ENCODE measurements around the gene TOR4A. TPM values are rescaled to one million over a fixed set of nuclear protein-coding genes. Genes with fewer than 3 reads are reported as not detected.

The TOR4A gene
- total and polyA plus RNA-seq, 9 of the 15 experiments (the other 6 are each of a cell fraction or from before 2014, with no cell fraction given) = 3.9 to 49.2 (median 8.8) TPM

DNA sequence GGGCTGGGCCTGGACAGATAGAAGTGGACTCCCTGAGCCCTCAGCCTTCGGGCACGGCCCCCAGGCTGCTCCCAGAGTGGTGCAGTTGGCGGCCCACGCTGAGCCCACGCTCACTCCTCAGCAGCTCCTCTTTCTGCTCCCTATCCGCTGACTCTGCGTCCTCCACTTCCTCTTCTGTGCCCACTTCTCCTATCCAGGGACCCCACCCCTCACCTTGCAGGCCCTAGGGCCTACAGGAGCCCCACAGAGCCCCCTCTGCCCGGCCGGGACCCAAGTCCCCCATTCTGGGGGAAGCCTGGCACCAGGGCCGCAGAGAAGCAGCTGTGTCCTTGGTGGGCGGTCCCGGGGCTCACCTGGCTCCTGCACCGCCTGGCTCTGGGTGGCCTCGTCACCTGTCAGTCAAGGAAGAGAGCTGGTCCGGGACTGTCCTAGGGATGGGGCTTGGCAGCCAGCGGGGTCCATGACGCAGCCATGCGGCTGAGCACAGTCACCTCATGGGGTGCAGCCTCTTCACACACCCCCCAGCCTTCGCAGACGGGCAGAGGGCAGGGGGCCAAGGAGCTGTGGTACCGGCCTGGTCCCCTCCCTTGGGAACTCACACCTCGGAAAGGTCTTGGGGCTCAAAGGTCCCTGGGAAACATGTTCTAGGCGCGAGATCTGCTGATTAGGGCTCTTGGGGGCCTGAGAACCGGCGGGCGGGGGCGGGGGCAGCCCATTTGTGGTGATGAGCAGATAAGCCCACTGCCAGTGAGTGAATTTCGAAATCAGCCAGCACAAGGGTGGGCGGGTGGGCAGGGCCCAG lies 29.9 kb downstream of the TOR4A start:
- no TSS peak for BruUV-seq (replicated peaks)
- in situ Hi-C loops (cut with MboI) (no loop called here), intact Hi-C loops (cut with micrococcal nuclease) (loop anchor here (10.0 kb wide), 1 partner anchor 117 kb away; the partner anchor contains the start of genes EXD3 and NOXA1)
- CTCF ChIA-PET (ENCODE audit: low intra/inter-chr PET ratio) = no interaction called here
- H3K4me2 ChIP-seq (ENCODE audit: insufficient read depth, low read length) = peak overlapping the region; percentile 14; the same call in 1 of the 2 replicates
- no peak overlapping the region for H3K27ac ChIP-seq (ENCODE audit: extremely low read depth, low read depth, low read length)
- H3K27me3 ChIP-seq (ENCODE audit: control insufficient read depth in 2 of 2, insufficient read depth in 2 of 2, low read length in 2 of 2) = no peaks in the 10 kb centered on the region
- no peak for ATAC-seq
- no peak for FAIRE-seq
- peak in 2 of 4 experiments; percentile 23 to 44 for DNase-seq (ENCODE audit: extremely low read depth in 1 of 4, low spot score in 3 of 4)
- H3K79me2 ChIP-seq (ENCODE audit: control insufficient read depth, insufficient read depth, low read length) = no peaks in the 10 kb centered on the region; the same call in 2 of the 3 replicates
- no peaks in the 10 kb centered on the region for H3K9me3 ChIP-seq (replicated peaks; ENCODE audit: control insufficient read depth, insufficient read depth, low read depth, low read length)
- peaks cover 26 to 96% of the 10 kb centered on the region in 2 experiments for H3K4me1 ChIP-seq (replicated peaks in 1 of 2; ENCODE audit: control insufficient read depth in 2 of 2, insufficient read depth in 2 of 2, low read length in 2 of 2)
- no peak overlapping the region for H3K4me3 ChIP-seq
- peaks cover 8% of the 10 kb centered on the region; the same call in 1 of the 2 replicates for H4K20me1 ChIP-seq (replicated peaks; ENCODE audit: control insufficient read depth, insufficient read depth, low read length)
- H3K9ac ChIP-seq (ENCODE audit: insufficient read depth in 1 of 2, low read depth in 2 of 2, low read length in 2 of 2) = peak overlapping the region in 1 of 2 experiments; percentile 78; a peak in 1 of 4 replicates
- H2AFZ ChIP-seq (ENCODE audit: low read depth, low read length) = 0 out of 2 replicates have a peak overlapping the region, but pooled peaks have one; percentile 48
- peaks cover 7% of the 10 kb centered on the region for H3K9me1 ChIP-seq (ENCODE audit: control insufficient read depth, insufficient read depth, low read length)
- 35% methylated on average over 21 of the region's 30 CpGs for WGBS (ENCODE audit: insufficient coverage, low coverage, missing lambda C conversion rate)
- POLR2A ChIA-PET = interaction anchor here (0.6 to 0.8 kb wide), 5 partner anchors 10 to 125 kb away, joined by 3 to 5 read pairs (median 4); no protein-coding TSS in a partner anchor
- H3K36me3 ChIP-seq (ENCODE audit: control insufficient read depth, insufficient read depth, low read length) = no peaks in the 10 kb centered on the region
- TF ChIP-seq SRSF9 (IDR thresholded peaks at IDR 0.05; ENCODE audit: borderline replicate concordance, low read depth, low read length) = no peak
- peak; percentile 87 for TF ChIP-seq SPI1 (IDR thresholded peaks at IDR 0.05; ENCODE audit: borderline replicate concordance, low read depth, low read length)
- TF ChIP-seq, protein P1, sequence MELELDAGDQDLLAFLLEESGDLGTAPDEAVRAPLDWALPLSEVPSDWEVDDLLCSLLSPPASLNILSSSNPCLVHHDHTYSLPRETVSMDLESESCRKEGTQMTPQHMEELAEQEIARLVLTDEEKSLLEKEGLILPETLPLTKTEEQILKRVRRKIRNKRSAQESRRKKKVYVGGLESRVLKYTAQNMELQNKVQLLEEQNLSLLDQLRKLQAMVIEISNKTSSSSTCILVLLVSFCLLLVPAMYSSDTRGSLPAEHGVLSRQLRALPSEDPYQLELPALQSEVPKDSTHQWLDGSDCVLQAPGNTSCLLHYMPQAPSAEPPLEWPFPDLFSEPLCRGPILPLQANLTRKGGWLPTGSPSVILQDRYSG (tag; conservative IDR thresholded peaks at IDR 0.05; ENCODE audit: low read depth) = no peak
- no peak for TF ChIP-seq ZNF408 (CRISPR knock-in tag; IDR thresholded peaks at IDR 0.05; ENCODE audit: low read depth)
- no peak for TF ChIP-seq U2AF2 (optimal IDR thresholded peaks at IDR 0.05; ENCODE audit: low read depth, low read length)
- TF ChIP-seq FOXK1 (CRISPR knock-in tag; IDR thresholded peaks at IDR 0.05; ENCODE audit: borderline replicate concordance) = no peak
- TF ChIP-seq RBBP5 (IDR thresholded peaks at IDR 0.05; ENCODE audit: borderline replicate concordance, insufficient read depth, low read length, poor library complexity, severe bottlenecking) = peak; percentile 30
- TF ChIP-seq ZNF316 (IDR thresholded peaks at IDR 0.05) = 0 out of 2 replicates have a peak, but pooled peaks have one; percentile 5
- no peak for TF ChIP-seq KLF16 (IDR thresholded peaks at IDR 0.05)
- no peak for TF ChIP-seq DPF2 (IDR thresholded peaks at IDR 0.05)
- TF ChIP-seq, protein P2, sequence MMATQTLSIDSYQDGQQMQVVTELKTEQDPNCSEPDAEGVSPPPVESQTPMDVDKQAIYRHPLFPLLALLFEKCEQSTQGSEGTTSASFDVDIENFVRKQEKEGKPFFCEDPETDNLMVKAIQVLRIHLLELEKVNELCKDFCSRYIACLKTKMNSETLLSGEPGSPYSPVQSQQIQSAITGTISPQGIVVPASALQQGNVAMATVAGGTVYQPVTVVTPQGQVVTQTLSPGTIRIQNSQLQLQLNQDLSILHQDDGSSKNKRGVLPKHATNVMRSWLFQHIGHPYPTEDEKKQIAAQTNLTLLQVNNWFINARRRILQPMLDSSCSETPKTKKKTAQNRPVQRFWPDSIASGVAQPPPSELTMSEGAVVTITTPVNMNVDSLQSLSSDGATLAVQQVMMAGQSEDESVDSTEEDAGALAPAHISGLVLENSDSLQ (IDR thresholded peaks at IDR 0.05) = peak; percentile 89
- TF ChIP-seq, protein P3, sequence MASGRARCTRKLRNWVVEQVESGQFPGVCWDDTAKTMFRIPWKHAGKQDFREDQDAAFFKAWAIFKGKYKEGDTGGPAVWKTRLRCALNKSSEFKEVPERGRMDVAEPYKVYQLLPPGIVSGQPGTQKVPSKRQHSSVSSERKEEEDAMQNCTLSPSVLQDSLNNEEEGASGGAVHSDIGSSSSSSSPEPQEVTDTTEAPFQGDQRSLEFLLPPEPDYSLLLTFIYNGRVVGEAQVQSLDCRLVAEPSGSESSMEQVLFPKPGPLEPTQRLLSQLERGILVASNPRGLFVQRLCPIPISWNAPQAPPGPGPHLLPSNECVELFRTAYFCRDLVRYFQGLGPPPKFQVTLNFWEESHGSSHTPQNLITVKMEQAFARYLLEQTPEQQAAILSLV (tag; IDR thresholded peaks at IDR 0.05) = no peak
